ENCODE measurements around the gene ENO1.

DNA sequence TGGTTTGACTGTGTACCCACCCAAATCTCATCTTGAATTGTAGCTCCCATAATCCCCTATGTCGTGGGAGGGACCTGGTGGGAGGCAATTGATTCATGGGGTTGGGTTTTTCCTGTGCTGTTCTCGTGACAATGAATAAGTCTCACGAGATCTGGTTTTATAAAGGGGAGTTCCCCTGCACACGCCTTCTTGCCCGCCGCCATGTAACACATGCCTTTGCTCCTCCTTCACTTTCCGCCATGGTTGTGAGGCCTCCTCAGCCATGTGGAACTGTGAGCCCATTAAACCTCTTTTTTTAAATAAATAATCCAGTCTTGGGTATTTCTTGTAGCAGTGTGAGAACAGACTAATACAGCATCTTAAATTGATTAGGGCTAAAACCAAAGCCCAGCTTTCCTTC lies 38.5 kb downstream of the ENO1 start:
- TF ChIP-seq, protein P1, sequence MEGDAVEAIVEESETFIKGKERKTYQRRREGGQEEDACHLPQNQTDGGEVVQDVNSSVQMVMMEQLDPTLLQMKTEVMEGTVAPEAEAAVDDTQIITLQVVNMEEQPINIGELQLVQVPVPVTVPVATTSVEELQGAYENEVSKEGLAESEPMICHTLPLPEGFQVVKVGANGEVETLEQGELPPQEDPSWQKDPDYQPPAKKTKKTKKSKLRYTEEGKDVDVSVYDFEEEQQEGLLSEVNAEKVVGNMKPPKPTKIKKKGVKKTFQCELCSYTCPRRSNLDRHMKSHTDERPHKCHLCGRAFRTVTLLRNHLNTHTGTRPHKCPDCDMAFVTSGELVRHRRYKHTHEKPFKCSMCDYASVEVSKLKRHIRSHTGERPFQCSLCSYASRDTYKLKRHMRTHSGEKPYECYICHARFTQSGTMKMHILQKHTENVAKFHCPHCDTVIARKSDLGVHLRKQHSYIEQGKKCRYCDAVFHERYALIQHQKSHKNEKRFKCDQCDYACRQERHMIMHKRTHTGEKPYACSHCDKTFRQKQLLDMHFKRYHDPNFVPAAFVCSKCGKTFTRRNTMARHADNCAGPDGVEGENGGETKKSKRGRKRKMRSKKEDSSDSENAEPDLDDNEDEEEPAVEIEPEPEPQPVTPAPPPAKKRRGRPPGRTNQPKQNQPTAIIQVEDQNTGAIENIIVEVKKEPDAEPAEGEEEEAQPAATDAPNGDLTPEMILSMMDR (IDR thresholded peaks at IDR 0.05; ENCODE audit: poor library complexity): no peak
- no peak for TF ChIP-seq EZH2phosphoT487 (IDR thresholded peaks at IDR 0.05; ENCODE audit: low read depth, severe bottlenecking, unreplicated experiment)
- TF ChIP-seq EZH2 (IDR thresholded peaks at IDR 0.05; ENCODE audit: borderline replicate concordance): no peak

All from hepatocyte (in vitro differentiated cells).